Endothelial cell of umbilical vein (primary cell): Measurements from ENCODE around the gene DNAJC27.

Source experiments
- EZH2 ChIP-seq: IDR thresholded peaks from 2 replicates; pipeline ENCODE4 v1.6.1; 2012; ENCODE audit warnings: borderline replicate concordance, low read depth, mild to moderate bottlenecking, moderate library complexity, low read length, inconsistent platforms; ENCODE audit not compliant: severe bottlenecking
- GATA2 ChIP-seq: IDR thresholded peaks from 2 replicates; pipeline ENCODE4 v1.7.0; 2011; ENCODE audit warnings: low read depth, mild to moderate bottlenecking, moderate library complexity, mixed read lengths, low read length; ENCODE audit not compliant: insufficient read length, insufficient read depth
- POLR2AphosphoS5 ChIP-seq: IDR thresholded peaks from 2 replicates; pipeline ENCODE4 v1.6.1; 2012; ENCODE audit warnings: low read depth, mild to moderate bottlenecking, control low read depth, low read length, moderate library complexity; ENCODE audit not compliant: insufficient read depth
- TF ChIP-seq, protein P1 (sequence below): IDR thresholded peaks from 2 replicates; pipeline ENCODE4 v1.6.1; 2011; ENCODE audit not compliant: insufficient read depth, insufficient read length

DNA sequence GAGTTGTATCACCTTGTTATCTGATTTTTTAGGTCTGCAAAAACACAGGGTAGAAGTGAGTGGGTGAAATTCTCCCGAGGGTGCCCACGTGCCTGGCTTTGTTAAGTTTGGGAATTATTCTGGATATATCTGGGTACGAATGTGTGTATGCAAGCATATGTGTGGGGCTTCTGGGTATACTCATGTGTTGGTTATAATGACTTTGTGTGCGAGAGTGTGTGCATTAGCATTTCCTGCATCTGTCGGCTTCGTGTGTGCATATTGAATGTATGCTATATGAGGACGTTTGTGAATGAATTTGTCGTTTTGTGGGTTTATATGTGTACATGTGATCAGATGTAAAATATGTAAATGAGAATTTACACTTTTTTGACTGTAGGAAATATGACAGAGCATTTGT lies 13.8 kb upstream of the DNAJC27 start:
- TF ChIP-seq POLR2AphosphoS5 (no peak), GATA2 (no peak), EZH2 (no peak)
- TF ChIP-seq, protein P1, sequence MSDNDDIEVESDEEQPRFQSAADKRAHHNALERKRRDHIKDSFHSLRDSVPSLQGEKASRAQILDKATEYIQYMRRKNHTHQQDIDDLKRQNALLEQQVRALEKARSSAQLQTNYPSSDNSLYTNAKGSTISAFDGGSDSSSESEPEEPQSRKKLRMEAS = no peak
